Osteocyte (in vitro differentiated cells): Measurements from ENCODE around the gene DCHS1. TPM values are rescaled to one million over a fixed set of nuclear protein-coding genes. Genes with fewer than 3 reads are reported as not detected.

ENCODE experiments used
- DNase-seq: peaks from one replicate; pipeline ENCODE4 v3.0.0; 2021; ENCODE audit warnings: mixed read lengths; ENCODE audit not compliant: unreplicated experiment; ENCODE audit errors: extremely low spot score
- H3K27ac Mint-ChIP-seq: one replicate; pipeline ENCODE4 v1.8.0; 2021; ENCODE audit warnings: mild to moderate bottlenecking, mixed read lengths; ENCODE audit not compliant: unreplicated experiment
- H3K27me3 Mint-ChIP-seq: one replicate; pipeline ENCODE4 v1.8.0; 2021; ENCODE audit warnings: mixed read lengths; ENCODE audit not compliant: unreplicated experiment
- H3K36me3 Mint-ChIP-seq: one replicate; pipeline ENCODE4 v1.8.0; 2021; ENCODE audit warnings: mixed read lengths; ENCODE audit not compliant: unreplicated experiment
- H3K4me1 Mint-ChIP-seq: one replicate; pipeline ENCODE4 v1.8.0; 2021; ENCODE audit warnings: mixed read lengths; ENCODE audit not compliant: unreplicated experiment
- H3K4me3 Mint-ChIP-seq: one replicate; pipeline ENCODE4 v1.8.0; 2021; ENCODE audit warnings: mild to moderate bottlenecking, moderate library complexity, mixed read lengths; ENCODE audit not compliant: unreplicated experiment
- H3K9me3 Mint-ChIP-seq: one replicate; pipeline ENCODE4 v1.8.0; 2021; ENCODE audit warnings: mixed read lengths; ENCODE audit not compliant: unreplicated experiment
- CTCF ChIP-seq: fragments of 200-600 bp; sonication (generic); IDR thresholded peaks from 2 replicates; pipeline ENCODE4 v1.5.0; 2021; ENCODE audit warnings: antibody characterized with exemption, mild to moderate bottlenecking, moderate library complexity
- total RNA-seq: library from RNA; stranded (reverse); gene quantifications from 2 replicates; pipeline ENCODE4 v1.2.1, GENCODE V29; 2021

DCHS1 gene
- total RNA-seq, 1 donor from 2014 or later = 63.0 TPM

DNA sequence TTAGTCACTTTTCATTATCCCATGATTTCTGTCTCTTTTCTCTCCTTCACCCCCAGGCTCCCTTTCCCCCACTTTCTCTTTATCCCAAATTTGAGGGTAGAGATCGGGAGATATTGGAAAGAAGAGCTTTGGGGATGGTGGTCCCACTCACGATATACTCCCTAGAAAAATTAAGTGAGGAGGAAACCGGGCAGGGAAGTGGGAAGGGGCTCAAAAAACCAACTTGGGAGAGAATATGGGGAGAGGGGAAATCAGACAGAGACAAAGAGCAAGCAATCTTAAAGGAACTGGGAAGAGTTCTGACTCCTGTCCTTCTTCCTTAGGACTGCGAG, 941 bp upstream of the DCHS1 start:
- no peaks in the 10 kb centered on the region for H3K27me3 Mint-ChIP-seq
- H3K36me3 Mint-ChIP-seq = no peaks in the 10 kb centered on the region
- TF ChIP-seq CTCF = no peak
- H3K27ac Mint-ChIP-seq = peak overlapping the region; percentile 69
- H3K4me3 Mint-ChIP-seq = peak overlapping the region; percentile 82
- H3K4me1 Mint-ChIP-seq = peaks cover 12% of the 10 kb centered on the region
- DNase-seq = no peak
- no peaks in the 10 kb centered on the region for H3K9me3 Mint-ChIP-seq

- no peak overlapping the region for H3K27ac Mint-ChIP-seq
- H3K36me3 Mint-ChIP-seq = no peaks in the 10 kb centered on the region
- TF ChIP-seq CTCF = no peak
- no peaks in the 10 kb centered on the region for H3K27me3 Mint-ChIP-seq
- H3K4me1 Mint-ChIP-seq = peaks cover 12% of the 10 kb centered on the region
- no peaks in the 10 kb centered on the region for H3K9me3 Mint-ChIP-seq
- DNase-seq = no peak
- H3K4me3 Mint-ChIP-seq = no peak overlapping the region
These were observed 404 bp downstream of the DCHS1 start for GRCh38 chr11:6655020-6655789.

DNA sequence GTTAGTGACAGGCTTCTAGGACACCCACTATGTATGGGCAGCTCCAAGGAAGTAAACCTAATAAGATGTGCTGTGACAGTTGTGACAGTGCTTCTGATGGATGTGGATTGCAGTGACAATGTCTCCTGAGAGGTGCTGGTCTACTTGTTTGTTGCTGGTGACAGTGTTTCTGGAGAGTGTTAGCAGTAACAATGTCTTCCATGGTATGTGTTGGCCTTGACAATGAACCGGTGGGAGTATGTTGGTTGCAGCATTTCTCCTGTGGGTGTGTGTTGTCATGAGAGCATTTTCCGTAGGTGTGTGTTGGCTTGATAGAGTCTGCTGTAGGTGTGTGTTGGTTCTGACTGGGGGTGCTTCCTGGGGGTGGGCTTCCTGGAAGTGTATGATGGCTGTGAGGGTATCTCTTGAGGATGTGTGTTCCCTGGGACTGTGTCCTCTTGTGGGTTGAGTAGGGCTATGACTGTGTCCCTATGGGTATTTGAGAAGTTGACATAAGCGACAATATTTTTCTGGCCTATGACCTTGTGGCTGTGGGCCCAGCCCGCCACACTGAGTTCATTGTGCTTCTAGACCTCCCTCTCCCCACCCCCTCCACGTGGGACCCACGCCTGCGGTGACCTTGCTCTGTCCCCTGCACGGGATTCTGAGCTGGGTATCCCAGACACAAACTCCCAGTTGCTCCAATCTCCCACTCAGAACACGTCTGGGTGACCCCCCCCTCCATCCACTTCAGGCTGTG, 1.2 kb downstream of the DCHS1 start:
- peaks cover 12% of the 10 kb centered on the region for H3K4me1 Mint-ChIP-seq
- no peak overlapping the region for H3K27ac Mint-ChIP-seq

GRCh38 chr11:6653656-6654055, 2.0 kb downstream of the DCHS1 start:
- Mint-ChIP-seq H3K4me3 (no peak overlapping the region), H3K4me1 (peaks cover 12% of the 10 kb centered on the region), H3K27me3 (no peaks in the 10 kb centered on the region), H3K36me3 (no peaks in the 10 kb centered on the region), H3K9me3 (no peaks in the 10 kb centered on the region), H3K27ac (no peak overlapping the region)
- TF ChIP-seq CTCF = no peak
- no peak for DNase-seq

More for the DNA sequence above, 1.2 kb downstream of the DCHS1 start:
- H3K27me3 Mint-ChIP-seq = no peaks in the 10 kb centered on the region
- no peak overlapping the region for H3K4me3 Mint-ChIP-seq
- TF ChIP-seq CTCF = no peak
- DNase-seq = no peak
- no peaks in the 10 kb centered on the region for H3K9me3 Mint-ChIP-seq
- no peaks in the 10 kb centered on the region for H3K36me3 Mint-ChIP-seq

DNA sequence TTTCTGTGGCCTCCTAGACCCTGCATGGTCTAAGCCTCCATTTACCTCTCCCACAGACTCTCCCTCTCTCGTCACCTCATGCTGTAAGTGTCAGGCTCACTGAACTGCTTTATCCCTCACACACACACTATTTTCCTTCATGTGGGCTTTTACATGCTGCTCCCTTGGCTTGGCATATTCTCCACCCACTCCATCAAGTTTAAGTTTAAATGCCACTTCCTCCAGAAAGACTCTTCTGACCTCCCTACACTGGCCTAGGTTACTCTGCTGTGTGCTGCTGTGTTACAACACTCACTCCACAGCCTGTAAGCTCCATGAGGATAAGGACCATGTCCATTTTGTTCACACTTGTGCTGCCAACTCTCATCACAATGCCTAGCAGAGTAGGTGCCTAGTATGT, 2.5 kb downstream of the DCHS1 start:
- no peak overlapping the region for H3K4me3 Mint-ChIP-seq
- no peaks in the 10 kb centered on the region for H3K36me3 Mint-ChIP-seq
- no peak for TF ChIP-seq CTCF
- no peak overlapping the region for H3K27ac Mint-ChIP-seq
- H3K4me1 Mint-ChIP-seq = peaks cover 12% of the 10 kb centered on the region
- DNase-seq = no peak
- no peaks in the 10 kb centered on the region for H3K27me3 Mint-ChIP-seq
- no peaks in the 10 kb centered on the region for H3K9me3 Mint-ChIP-seq
